ENCODE results near the gene TMEM219.

Gene TMEM219

GRCh38 chr16:29961479-29962343, at the start of gene TMEM219:
Gene TMEM219 (plus strand): TSS chr16:29962079. CDS start chr16:29963144, 1,065 bp downstream.
- no peaks in the 10 kb centered on the region for H3K36me3 ChIP-seq (ENCODE audit: control insufficient read depth, insufficient read depth, low read length)
- no peaks in the 10 kb centered on the region for H3K27me3 ChIP-seq (ENCODE audit: control insufficient read depth, insufficient read depth, low read length)

GRCh38 chr16:29912087-29912486, 49.8 kb upstream of the TMEM219 start:
- Histone ChIP-seq H3K36me3 (ENCODE audit: control insufficient read depth, insufficient read depth, low read length) (no peaks in the 10 kb centered on the region), H3K9ac (ENCODE audit: low read length) (no peak overlapping the region), H3K4me1 (ENCODE audit: control insufficient read depth, insufficient read depth, low read length) (no peaks in the 10 kb centered on the region)

More at GRCh38 chr16:29961479-29962343, at the start of gene TMEM219:
- Histone ChIP-seq H3K27ac (ENCODE audit: low read depth, low read length) (peak within 1 kb of the TSS; percentile 80), H3K4me1 (ENCODE audit: control insufficient read depth, insufficient read depth, low read length) (peaks cover 6% of the 10 kb centered on the region), H3K9ac (ENCODE audit: low read length) (peak within 1 kb of the TSS; percentile 82), H3K4me3 (ENCODE audit: low read length) (peak within 1 kb of the TSS; percentile 73)

GRCh38 chr16:29913514-29913913, 48.4 kb upstream of the TMEM219 start:
- no peak overlapping the region for H3K4me3 ChIP-seq (ENCODE audit: low read length)
- no peaks in the 10 kb centered on the region for H3K36me3 ChIP-seq (ENCODE audit: control insufficient read depth, insufficient read depth, low read length)
- H3K4me1 ChIP-seq (ENCODE audit: control insufficient read depth, insufficient read depth, low read length): no peaks in the 10 kb centered on the region
- H3K27ac ChIP-seq (ENCODE audit: low read depth, low read length): no peak overlapping the region
- no peaks in the 10 kb centered on the region for H3K27me3 ChIP-seq (ENCODE audit: control insufficient read depth, insufficient read depth, low read length)
- no peak overlapping the region for H3K9ac ChIP-seq (ENCODE audit: low read length)

More at GRCh38 chr16:29912087-29912486, 49.8 kb upstream of the TMEM219 start:
- Histone ChIP-seq H3K27me3 (ENCODE audit: control insufficient read depth, insufficient read depth, low read length) (no peaks in the 10 kb centered on the region), H3K4me3 (ENCODE audit: low read length) (no peak overlapping the region), H3K27ac (ENCODE audit: low read depth, low read length) (no peak overlapping the region)

GRCh38 chr16:29915590-29916247, 46.2 kb upstream of the TMEM219 start:
- no peaks in the 10 kb centered on the region for H3K27me3 ChIP-seq (ENCODE audit: control insufficient read depth, insufficient read depth, low read length)
- H3K4me1 ChIP-seq (ENCODE audit: control insufficient read depth, insufficient read depth, low read length): no peaks in the 10 kb centered on the region
- H3K36me3 ChIP-seq (ENCODE audit: control insufficient read depth, insufficient read depth, low read length): no peaks in the 10 kb centered on the region
- H3K9ac ChIP-seq (ENCODE audit: low read length): no peak overlapping the region
- no peak overlapping the region for H3K27ac ChIP-seq (ENCODE audit: low read depth, low read length)
- no peak overlapping the region for H3K4me3 ChIP-seq (ENCODE audit: low read length)

GRCh38 chr16:29916979-29917378, 44.9 kb upstream of the TMEM219 start:
- Histone ChIP-seq H3K27ac (ENCODE audit: low read depth, low read length) (no peak overlapping the region), H3K27me3 (ENCODE audit: control insufficient read depth, insufficient read depth, low read length) (no peaks in the 10 kb centered on the region), H3K36me3 (ENCODE audit: control insufficient read depth, insufficient read depth, low read length) (peaks cover 2% of the 10 kb centered on the region), H3K4me1 (ENCODE audit: control insufficient read depth, insufficient read depth, low read length) (no peaks in the 10 kb centered on the region), H3K4me3 (ENCODE audit: low read length) (no peak overlapping the region), H3K9ac (ENCODE audit: low read length) (no peak overlapping the region)

- Histone ChIP-seq H3K27ac (ENCODE audit: low read depth, low read length) (no peak overlapping the region), H3K4me1 (ENCODE audit: control insufficient read depth, insufficient read depth, low read length) (peaks cover 4% of the 10 kb centered on the region), H3K9ac (ENCODE audit: low read length) (no peak overlapping the region), H3K36me3 (ENCODE audit: control insufficient read depth, insufficient read depth, low read length) (peaks cover 2% of the 10 kb centered on the region), H3K4me3 (ENCODE audit: low read length) (no peak overlapping the region), H3K27me3 (ENCODE audit: control insufficient read depth, insufficient read depth, low read length) (no peaks in the 10 kb centered on the region)
Observed at GRCh38 chr16:29920288-29921033, 41.4 kb upstream of the TMEM219 start.

- H3K4me3 ChIP-seq (ENCODE audit: low read length): no peak overlapping the region
- peaks cover 4% of the 10 kb centered on the region for H3K4me1 ChIP-seq (ENCODE audit: control insufficient read depth, insufficient read depth, low read length)
- H3K27ac ChIP-seq (ENCODE audit: low read depth, low read length): no peak overlapping the region
- peaks cover 2% of the 10 kb centered on the region for H3K36me3 ChIP-seq (ENCODE audit: control insufficient read depth, insufficient read depth, low read length)
- H3K27me3 ChIP-seq (ENCODE audit: control insufficient read depth, insufficient read depth, low read length): no peaks in the 10 kb centered on the region
- H3K9ac ChIP-seq (ENCODE audit: low read length): no peak overlapping the region
Observed at GRCh38 chr16:29921034-29921385, 40.9 kb upstream of the TMEM219 start.

- H3K27ac ChIP-seq (ENCODE audit: low read depth, low read length): no peak overlapping the region
- H3K36me3 ChIP-seq (ENCODE audit: control insufficient read depth, insufficient read depth, low read length): peaks cover 2% of the 10 kb centered on the region
- peaks cover 8% of the 10 kb centered on the region for H3K4me1 ChIP-seq (ENCODE audit: control insufficient read depth, insufficient read depth, low read length)
- H3K4me3 ChIP-seq (ENCODE audit: low read length): no peak overlapping the region
- H3K9ac ChIP-seq (ENCODE audit: low read length): no peak overlapping the region
- no peaks in the 10 kb centered on the region for H3K27me3 ChIP-seq (ENCODE audit: control insufficient read depth, insufficient read depth, low read length)
Observed at GRCh38 chr16:29922326-29922725, 39.6 kb upstream of the TMEM219 start.

GRCh38 chr16:29922986-29923501, 38.8 kb upstream of the TMEM219 start:
- Histone ChIP-seq H3K27me3 (ENCODE audit: control insufficient read depth, insufficient read depth, low read length) (no peaks in the 10 kb centered on the region), H3K36me3 (ENCODE audit: control insufficient read depth, insufficient read depth, low read length) (peaks cover 2% of the 10 kb centered on the region), H3K9ac (ENCODE audit: low read length) (no peak overlapping the region), H3K4me1 (ENCODE audit: control insufficient read depth, insufficient read depth, low read length) (peaks cover 8% of the 10 kb centered on the region), H3K4me3 (ENCODE audit: low read length) (no peak overlapping the region), H3K27ac (ENCODE audit: low read depth, low read length) (no peak overlapping the region)

GRCh38 chr16:29925105-29925756, 36.6 kb upstream of the TMEM219 start:
- H3K9ac ChIP-seq (ENCODE audit: low read length): peak overlapping the region; percentile 33
- H3K36me3 ChIP-seq (ENCODE audit: control insufficient read depth, insufficient read depth, low read length): peaks cover 2% of the 10 kb centered on the region
- H3K27ac ChIP-seq (ENCODE audit: low read depth, low read length): no peak overlapping the region
- H3K4me1 ChIP-seq (ENCODE audit: control insufficient read depth, insufficient read depth, low read length): peaks cover 8% of the 10 kb centered on the region
- H3K27me3 ChIP-seq (ENCODE audit: control insufficient read depth, insufficient read depth, low read length): no peaks in the 10 kb centered on the region
- H3K4me3 ChIP-seq (ENCODE audit: low read length): peak overlapping the region; percentile 79

GRCh38 chr16:29925781-29926710, 35.8 kb upstream of the TMEM219 start, which contains the start of gene KCTD13:
Gene KCTD13 (minus strand): TSS chr16:29926226. CDS start chr16:29926033, 193 bp downstream.
- Histone ChIP-seq H3K27ac (ENCODE audit: low read depth, low read length) (peak within 1 kb of the TSS; percentile 93), H3K9ac (ENCODE audit: low read length) (peak within 1 kb of the TSS; percentile 86), H3K27me3 (ENCODE audit: control insufficient read depth, insufficient read depth, low read length) (no peaks in the 10 kb centered on the region), H3K4me3 (ENCODE audit: low read length) (peak within 1 kb of the TSS; percentile 82), H3K36me3 (ENCODE audit: control insufficient read depth, insufficient read depth, low read length) (peaks cover 2% of the 10 kb centered on the region), H3K4me1 (ENCODE audit: control insufficient read depth, insufficient read depth, low read length) (peaks cover 8% of the 10 kb centered on the region)

Measured in rectal smooth muscle tissue (tissue), 1 donor.